ENCODE data around the gene ZNF691.
"Not testable (repeated sequence)": the region's sequence is repeated elsewhere in the genome, so short reads cannot be mapped to it uniquely, and the experiment has no call there.

ZNF691 gene, protein sequence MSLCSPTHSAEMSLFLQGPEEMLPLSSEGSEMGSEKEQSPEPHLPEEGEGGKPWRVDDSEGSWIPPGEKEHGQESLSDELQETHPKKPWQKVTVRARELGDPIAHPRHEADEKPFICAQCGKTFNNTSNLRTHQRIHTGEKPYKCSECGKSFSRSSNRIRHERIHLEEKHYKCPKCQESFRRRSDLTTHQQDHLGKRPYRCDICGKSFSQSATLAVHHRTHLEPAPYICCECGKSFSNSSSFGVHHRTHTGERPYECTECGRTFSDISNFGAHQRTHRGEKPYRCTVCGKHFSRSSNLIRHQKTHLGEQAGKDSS

DNA sequence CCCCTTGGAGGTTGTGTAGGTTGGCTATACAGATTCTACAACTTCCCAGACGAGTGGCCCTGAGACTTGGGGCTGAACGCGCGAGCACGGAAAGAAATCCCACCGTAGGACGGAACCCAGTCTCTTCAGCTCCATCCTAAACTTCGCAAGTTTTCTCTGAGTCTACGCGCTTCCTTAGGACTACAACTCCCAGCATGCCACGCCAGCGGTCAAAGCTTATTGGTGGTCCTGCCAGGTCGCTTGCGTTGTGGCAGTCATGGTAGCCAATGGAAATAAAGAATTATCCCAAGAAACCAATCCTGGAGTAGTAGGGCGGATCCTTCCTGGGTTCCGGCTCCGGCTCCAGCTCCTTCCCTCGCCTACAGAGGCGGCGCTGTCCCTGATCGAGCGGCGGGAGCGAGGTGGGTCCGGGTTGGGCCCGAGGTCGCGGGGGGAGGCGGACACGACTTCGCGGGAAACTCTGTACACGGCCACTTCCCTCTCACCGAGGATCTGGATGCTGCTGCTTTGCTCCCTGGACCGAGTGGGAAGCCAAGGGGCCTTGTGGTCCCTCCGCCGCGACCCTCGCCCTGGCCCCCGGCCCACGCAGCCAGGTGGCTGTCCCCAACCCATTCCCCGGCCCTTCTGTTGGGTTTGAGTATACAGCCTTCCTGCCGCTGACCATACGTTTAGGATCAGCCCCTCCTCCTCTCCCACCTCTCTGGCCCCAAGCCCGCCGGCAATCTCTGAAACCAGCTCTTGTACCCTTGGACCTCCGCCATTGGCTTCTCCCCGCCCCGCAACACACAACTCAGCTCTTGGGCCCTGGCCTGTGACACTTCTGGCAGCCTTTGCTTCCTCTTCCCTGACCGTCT lies at the start of gene ZNF691:
Gene ZNF691 (plus strand): TSS at position 357 of the 854 bp plus-strand sequence. CDS start 3,046 bp downstream, outside the sequence.
- DNase-seq: peak; percentile 88

DNA sequence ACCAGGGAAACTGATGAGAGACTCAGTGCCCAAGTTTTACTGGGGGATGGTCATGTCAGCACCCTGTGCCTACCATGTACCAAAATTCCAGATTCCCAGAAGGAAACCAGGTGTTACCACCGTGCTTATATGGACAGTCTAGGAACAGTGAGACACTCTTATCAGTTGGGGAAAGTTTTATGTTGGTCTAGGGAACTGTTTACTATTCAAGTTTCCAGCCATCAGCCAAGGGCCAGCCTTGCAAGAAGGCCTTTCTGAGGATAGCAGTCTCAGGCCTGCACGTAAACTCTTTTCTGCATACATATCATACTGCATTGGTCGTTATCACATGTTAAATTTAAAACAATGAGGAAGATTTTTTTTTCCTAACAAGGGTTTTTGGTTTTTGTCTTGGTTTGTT lies 49.0 kb upstream of the ZNF691 start:
- DNase-seq: no peak

GRCh38 chr1:42797979-42798378 lies 48.4 kb upstream of the ZNF691 start:
- no peak for DNase-seq

DNA sequence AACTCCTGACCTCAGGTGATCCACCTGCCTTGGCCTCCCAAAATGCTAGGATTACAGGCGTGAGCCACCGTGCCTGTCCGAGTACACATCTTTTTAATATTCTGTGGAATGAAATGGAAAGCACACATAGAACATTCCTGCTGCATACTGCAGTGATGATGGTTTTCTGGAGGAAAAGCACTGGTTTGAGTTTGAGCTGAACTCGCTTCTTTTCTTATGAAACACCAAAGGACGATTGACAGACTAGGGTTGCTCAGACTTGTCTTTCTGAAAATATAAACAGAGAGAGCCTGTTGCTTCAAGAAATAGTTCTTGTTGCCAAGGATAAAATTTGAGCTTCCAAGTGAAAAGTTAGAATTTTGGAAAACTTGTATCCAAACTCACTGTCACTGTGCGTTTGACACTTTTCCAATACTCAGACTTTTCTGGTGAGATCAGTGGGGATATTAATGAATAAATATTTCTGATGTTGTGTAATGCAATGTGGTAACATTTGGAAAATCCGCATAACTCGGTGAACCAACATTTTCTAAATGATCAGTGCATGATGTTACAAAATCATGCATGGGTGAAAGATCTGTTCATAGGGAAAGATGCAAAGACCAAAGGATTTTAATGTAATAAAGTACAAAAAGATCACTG lies 44.5 kb upstream of the ZNF691 start:
- no peak for DNase-seq

DNA sequence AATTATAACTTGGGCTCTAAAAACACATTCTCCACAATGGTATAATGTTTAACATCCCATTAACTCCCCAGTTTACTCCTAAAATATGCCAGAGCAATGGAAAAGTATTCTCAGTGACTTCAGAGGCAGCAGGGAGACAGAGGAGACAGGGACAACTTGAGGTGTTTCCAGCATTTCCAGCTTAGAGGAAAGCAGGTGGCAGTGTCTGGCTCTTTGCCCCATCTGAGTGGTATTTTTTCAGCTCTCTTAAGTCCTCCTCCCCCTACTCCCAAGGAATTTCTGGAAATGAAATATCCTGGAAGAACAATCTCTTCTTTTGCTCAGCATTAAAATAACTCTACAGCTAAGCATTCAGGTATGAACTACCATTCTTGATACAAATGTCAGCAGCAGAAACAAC lies 40.2 kb upstream of the ZNF691 start:
- no peak for DNase-seq

DNA sequence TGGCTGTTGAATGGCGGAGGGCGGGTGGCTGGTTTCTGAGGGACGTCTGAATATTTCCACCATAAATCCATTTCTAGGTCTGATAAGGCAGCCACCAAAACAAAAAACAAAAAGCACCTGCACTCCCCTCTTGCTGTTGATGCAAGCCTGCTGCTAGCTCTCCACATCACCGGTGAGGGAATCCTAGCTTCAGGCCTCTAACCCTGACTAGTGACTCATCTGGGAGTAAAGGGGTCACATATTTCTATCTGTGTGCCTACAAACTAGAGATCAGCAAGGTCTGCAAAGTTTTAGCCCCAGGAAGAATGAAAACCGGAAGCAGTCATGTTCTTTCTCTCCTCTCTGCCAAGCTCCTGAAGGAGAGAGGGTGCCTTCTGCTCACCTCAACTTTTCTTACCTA lies 39.8 kb upstream of the ZNF691 start:
- no peak for DNase-seq

GRCh38 chr1:42807056-42807668 lies 39.3 kb upstream of the ZNF691 start:
- no peak for DNase-seq

DNA sequence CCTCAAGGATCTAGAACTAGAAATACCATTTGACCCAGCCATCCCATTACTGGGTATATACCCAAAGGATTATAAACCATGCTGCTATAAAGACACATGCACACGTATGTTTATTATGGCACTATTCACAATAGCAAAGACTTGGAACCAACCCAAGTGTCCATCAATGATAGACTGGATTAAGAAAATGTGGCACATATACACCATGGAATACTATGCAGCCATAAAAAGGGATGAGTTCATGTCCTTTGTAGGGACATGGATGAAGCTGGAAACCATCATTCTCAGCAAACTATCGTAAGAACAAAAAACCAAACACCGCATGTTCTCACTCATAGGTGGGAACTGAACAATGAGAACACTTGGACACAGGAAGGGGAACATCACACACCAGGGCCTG lies 31.6 kb upstream of the ZNF691 start:
- DNase-seq: not testable (repeated sequence)

DNA sequence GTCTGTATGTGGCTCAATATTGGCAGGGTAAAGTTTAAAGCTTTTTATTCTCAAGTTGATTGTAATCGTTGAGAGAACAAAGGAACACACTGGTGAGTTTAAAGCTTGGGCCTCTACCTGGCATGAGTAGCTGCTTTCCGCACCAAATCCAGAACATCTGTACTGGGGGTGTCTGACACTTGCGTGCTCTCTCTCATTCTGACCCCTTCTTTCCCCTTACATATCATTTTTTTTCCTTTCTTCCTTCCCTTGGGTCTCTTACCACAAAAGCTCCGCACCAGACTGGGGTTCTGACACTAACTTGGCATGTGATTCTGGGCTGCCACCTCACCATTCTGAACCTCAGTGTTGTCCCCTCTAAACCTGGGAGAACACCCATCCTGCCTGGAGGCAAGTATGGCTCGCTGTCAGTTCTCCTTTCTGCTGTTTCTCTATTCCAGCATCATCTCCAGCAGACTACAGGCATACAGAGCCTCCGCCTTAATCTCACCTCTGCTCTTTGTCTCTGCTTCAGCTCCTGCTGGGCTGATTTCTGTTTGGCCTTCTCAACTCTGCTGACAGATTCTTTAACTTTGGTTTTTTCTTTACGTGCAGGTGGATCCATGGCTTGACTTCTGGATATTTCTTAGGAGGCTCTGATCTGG lies 30.4 kb upstream of the ZNF691 start:
- no peak for DNase-seq

DNA sequence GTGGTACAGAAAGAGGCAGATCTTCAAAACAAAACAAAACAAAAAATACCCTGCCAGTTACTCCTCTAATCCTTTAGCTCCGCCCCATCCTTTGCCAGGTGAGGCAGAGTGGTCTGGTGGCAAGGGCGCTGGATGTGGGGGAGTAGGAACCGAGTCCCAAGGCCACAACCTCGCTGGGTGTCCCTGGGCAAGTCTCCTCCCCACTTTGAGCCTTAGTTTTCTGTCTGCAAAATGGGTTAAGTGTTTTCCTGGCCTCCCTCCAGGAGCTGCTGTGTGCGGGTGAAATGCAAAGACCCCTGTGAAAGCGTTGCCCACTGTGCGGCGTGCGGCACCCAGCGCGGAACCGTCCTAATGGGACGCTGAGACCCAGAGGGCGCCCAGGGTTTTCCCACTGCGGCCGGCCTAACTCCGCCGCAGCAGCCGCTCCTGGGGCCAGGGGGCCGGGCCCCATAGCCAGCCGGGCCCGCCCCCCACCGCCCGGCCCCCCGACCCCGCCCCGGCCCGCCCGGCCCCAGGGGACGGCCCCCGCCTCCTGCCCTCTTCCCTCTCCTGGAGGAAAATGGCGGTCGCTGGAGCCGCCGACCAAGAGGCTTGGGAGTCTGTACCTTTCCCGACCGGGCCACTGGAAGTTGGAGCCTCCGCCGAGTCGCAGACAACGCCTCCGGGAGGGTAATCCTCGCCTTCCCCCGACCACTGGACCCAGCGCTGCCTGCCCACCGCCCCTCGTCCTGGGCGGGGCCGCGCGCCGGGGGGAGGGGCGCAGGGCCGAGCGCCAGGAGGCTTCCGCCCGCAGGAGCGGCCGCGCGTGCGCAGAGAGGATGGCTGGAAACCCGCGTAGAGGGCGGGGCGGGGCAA lies 29.6 kb upstream of the ZNF691 start, which contains the start of the genes ERMAP and SVBP:
Gene ERMAP (plus strand): TSS at position 538 of the 855 bp plus-strand sequence. CDS start 13,327 bp downstream, outside the sequence.
Gene SVBP (minus strand): TSS at position 813 of the 855 bp plus-strand sequence. CDS start 853 bp downstream, outside the sequence.
- DNase-seq: peak; percentile 93

DNA sequence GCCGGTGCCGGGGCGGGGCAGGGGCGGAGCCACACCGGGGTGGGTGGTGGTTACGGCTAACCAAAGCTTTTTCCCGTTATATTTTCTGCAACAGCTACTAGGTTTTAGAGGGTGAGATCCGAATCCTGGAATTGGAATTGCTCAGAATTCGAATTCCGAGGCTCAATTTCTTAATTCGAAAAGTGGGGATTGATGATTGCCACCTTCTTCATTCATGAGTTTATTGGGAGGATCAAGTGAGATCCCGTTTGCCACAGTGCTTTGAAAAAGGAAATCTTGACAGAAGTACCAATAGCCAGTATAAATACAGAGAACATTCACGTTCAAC lies 29.0 kb upstream of the ZNF691 start:
- no peak for DNase-seq

DNA sequence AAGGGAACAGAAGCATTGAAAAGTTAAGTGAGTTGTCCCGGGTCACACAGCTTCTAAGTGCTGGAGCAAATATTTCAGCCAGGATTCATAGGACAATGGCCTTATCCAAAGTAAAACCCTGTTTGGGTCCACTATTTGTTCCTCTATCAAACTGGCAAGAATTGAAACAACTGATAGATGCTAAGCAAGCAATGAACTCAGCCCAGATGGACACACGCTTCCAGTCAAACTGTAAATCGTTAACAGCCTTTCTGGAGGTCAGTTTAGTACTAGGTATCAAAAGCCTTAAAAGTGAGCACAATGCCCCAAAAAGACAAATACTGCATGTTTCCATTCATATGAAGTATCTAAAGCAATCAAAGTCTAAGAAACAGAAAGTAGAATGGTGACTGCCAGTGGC lies 28.4 kb upstream of the ZNF691 start:
- no peak for DNase-seq

- no peak for DNase-seq
Measured at GRCh38 chr1:42820813-42821212, 25.6 kb upstream of the ZNF691 start.

DNA sequence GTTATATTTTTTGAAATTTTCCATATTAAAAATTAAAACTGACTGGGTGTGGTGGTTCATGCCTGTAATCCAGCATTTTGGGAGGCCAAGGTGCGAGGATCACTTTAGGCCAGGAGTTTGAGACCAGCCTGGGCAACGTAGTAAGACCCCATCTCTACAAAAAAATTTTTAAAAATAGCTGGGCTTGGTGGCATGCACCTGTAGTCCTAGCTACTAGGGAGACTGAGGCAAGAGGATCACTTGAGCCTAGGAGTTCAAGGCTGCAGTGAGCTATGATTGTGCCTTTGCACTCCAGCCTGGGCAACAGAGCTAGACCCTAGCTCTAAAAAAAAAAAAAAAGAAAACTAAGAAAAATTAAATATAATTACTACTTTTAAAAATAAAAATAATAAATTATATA lies 24.7 kb upstream of the ZNF691 start:
- no peak for DNase-seq

DNA sequence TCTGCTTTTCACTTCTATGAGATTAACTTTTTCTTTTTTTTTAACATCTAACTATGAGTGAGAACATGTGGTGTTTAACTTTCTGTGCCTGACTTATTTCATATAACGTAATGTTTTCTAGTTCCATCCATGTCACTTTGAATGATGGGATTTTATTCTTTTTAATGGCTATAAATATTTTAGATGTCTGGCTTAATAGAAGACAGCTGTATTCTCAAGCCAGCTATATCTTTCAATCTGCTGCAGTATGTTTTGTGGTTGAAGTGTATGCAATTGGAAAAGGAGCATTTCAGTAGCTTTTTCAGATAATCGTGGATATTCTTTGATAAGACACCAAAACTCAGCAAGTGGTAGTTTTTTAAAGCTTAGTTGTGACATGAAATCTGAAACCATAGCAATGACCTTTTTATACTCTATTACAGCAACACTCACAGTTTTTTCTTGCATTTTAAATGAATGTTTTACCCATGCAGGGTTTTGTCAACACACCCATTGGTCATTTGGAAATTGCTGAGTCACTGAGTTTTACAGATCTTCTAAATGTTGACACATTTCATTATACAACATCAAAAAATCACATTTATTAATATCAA lies 23.5 kb upstream of the ZNF691 start:
- DNase-seq: no peak

DNA sequence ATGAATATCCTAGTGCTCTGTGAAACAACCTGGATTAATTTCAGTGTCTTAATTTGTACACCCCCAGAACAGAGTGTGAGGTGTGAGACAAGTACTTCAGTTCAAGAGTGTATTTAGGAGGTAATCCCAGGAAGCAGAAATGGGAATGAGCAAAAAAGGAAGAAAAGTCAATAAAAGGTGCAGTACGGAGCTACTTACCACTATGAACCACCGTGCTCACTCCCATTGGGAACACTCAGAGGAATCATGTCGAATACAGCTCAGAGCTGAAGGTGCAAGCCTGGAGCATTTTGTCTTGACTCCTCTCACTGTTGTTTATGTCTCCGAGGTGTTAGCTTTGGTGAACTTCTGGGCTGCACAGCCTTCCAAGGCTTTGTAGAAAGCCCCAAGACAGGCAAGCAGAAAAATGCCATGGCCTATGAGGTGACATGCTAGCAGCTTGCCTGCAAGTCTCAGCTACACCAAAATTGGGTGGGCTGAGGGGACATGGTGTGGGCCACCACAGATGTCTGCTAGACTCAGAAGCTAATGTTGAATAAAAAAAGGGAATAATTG lies 21.9 kb upstream of the ZNF691 start:
- no peak for DNase-seq

GRCh38 chr1:42825036-42825851 lies 21.2 kb upstream of the ZNF691 start:
- DNase-seq: no peak

- no peak for DNase-seq
Measured at GRCh38 chr1:42830631-42831030, 15.8 kb upstream of the ZNF691 start.

GRCh38 chr1:42831273-42831672 lies 15.1 kb upstream of the ZNF691 start:
- DNase-seq: no peak
